Osteoblast (primary cell): ENCODE measurements around the gene ZDHHC14. TPM values are rescaled to one million over a fixed set of nuclear protein-coding genes. Genes with fewer than 3 reads are reported as not detected.

Experiments
- DNase-seq: peaks from one replicate; pipeline ENCODE4 v3.0.0; 2011; ENCODE audit warnings: low spot score, mixed read lengths; ENCODE audit not compliant: insufficient read length; ENCODE audit errors: missing footprints
- H2AFZ ChIP-seq: 2 replicates; pipeline ENCODE4 v1.6.0; 2011; ENCODE audit warnings: mild to moderate bottlenecking, low read length
- H3K27ac ChIP-seq: 2 replicates; pipeline ENCODE4 v1.5.1; 2011; ENCODE audit warnings: mild to moderate bottlenecking, low read depth, low read length, moderate library complexity
- H3K27me3 ChIP-seq: 2 replicates; pipeline ENCODE4 v1.6.0; 2012; ENCODE audit warnings: mild to moderate bottlenecking, control low read depth, inconsistent platforms, low read length, moderate library complexity; ENCODE audit not compliant: insufficient read depth
- H3K36me3 ChIP-seq: 2 replicates; pipeline ENCODE4 v1.5.1; 2011; ENCODE audit warnings: mild to moderate bottlenecking, low read length, control low read depth, moderate library complexity; ENCODE audit not compliant: insufficient read depth
- H3K4me1 ChIP-seq: 2 replicates; pipeline ENCODE4 v1.5.1; 2011; ENCODE audit warnings: mild to moderate bottlenecking, low read length, control low read depth, moderate library complexity; ENCODE audit not compliant: insufficient read depth
- H3K4me2 ChIP-seq: 2 replicates; pipeline ENCODE4 v1.6.0; 2011; ENCODE audit warnings: mild to moderate bottlenecking, low read length; ENCODE audit not compliant: insufficient read depth
- H3K4me3 ChIP-seq: fragments of 200-600 bp; sonication (generic); 3 replicates; pipeline ENCODE4 v1.5.1; 2012; ENCODE audit warnings: mild to moderate bottlenecking, low read length, inconsistent platforms; ENCODE audit not compliant: insufficient read depth
- H3K79me2 ChIP-seq: 2 replicates; pipeline ENCODE4 v1.6.0; 2012; ENCODE audit warnings: mild to moderate bottlenecking, low read length, control low read depth, inconsistent platforms; ENCODE audit not compliant: insufficient read depth
- H3K9me3 ChIP-seq: 2 replicates; pipeline ENCODE4 v1.5.1; 2011; ENCODE audit warnings: low read depth, low read length, control low read depth
- H4K20me1 ChIP-seq: 2 replicates; pipeline ENCODE4 v1.6.0; 2012; ENCODE audit warnings: mild to moderate bottlenecking, low read length, control low read depth; ENCODE audit not compliant: insufficient read depth
- CTCF ChIP-seq: IDR thresholded peaks from 2 replicates; pipeline ENCODE4 v1.5.1; 2011; ENCODE audit warnings: mild to moderate bottlenecking, low read depth, low read length, moderate library complexity; ENCODE audit errors: extremely low read depth
- total RNA-seq: library from RNA; depleted of rRNA; stranded (reverse); fragments of >200 nt; gene quantifications from 2 replicates; pipeline ENCODE4 v1.2.3, GENCODE V29; 2012

The ZDHHC14 gene
- total RNA-seq, 1 donor: 1.4 TPM

- no peaks in the 10 kb centered on the region for H3K4me1 ChIP-seq
- no peak for DNase-seq
- no peak overlapping the region for H3K4me3 ChIP-seq
- H3K36me3 ChIP-seq: no peaks in the 10 kb centered on the region
- H2AFZ ChIP-seq: no peak overlapping the region
- TF ChIP-seq CTCF: no peak
- no peak overlapping the region for H3K4me2 ChIP-seq
- no peaks in the 10 kb centered on the region for H3K79me2 ChIP-seq
- no peaks in the 10 kb centered on the region for H3K27me3 ChIP-seq
- H3K27ac ChIP-seq: no peak overlapping the region
- H3K9me3 ChIP-seq: no peaks in the 10 kb centered on the region
- H4K20me1 ChIP-seq: no peaks in the 10 kb centered on the region
These were observed 260.8 kb downstream of the ZDHHC14 start for GRCh38 chr6:157641837-157642236.

- Histone ChIP-seq H3K79me2 (no peaks in the 10 kb centered on the region), H3K27ac (no peak overlapping the region), H3K36me3 (no peaks in the 10 kb centered on the region), H3K4me3 (no peak overlapping the region), H3K27me3 (no peaks in the 10 kb centered on the region), H3K4me2 (no peak overlapping the region), H3K9me3 (no peaks in the 10 kb centered on the region), H2AFZ (no peak overlapping the region), H3K4me1 (no peaks in the 10 kb centered on the region), H4K20me1 (no peaks in the 10 kb centered on the region)
- DNase-seq: peak; percentile 34
- TF ChIP-seq CTCF: no peak
These were observed 261.7 kb downstream of the ZDHHC14 start for GRCh38 chr6:157642736-157643135.

GRCh38 chr6:157644043-157644810 is 263.2 kb downstream of the ZDHHC14 start:
- H3K4me3 ChIP-seq: no peak overlapping the region
- H4K20me1 ChIP-seq: no peaks in the 10 kb centered on the region
- H3K4me1 ChIP-seq: no peaks in the 10 kb centered on the region
- no peaks in the 10 kb centered on the region for H3K79me2 ChIP-seq
- peak; percentile 44 for TF ChIP-seq CTCF
- no peaks in the 10 kb centered on the region for H3K9me3 ChIP-seq
- H2AFZ ChIP-seq: no peak overlapping the region
- no peak overlapping the region for H3K4me2 ChIP-seq
- peak; percentile 45 for DNase-seq
- no peak overlapping the region for H3K27ac ChIP-seq
- H3K36me3 ChIP-seq: no peaks in the 10 kb centered on the region
- no peaks in the 10 kb centered on the region for H3K27me3 ChIP-seq

GRCh38 chr6:157645201-157645795 is 264.3 kb downstream of the ZDHHC14 start:
- Histone ChIP-seq H3K9me3 (no peaks in the 10 kb centered on the region), H3K4me3 (no peak overlapping the region), H3K27ac (no peak overlapping the region), H3K36me3 (no peaks in the 10 kb centered on the region), H3K79me2 (no peaks in the 10 kb centered on the region), H2AFZ (no peak overlapping the region), H3K27me3 (no peaks in the 10 kb centered on the region), H3K4me2 (no peak overlapping the region), H3K4me1 (no peaks in the 10 kb centered on the region), H4K20me1 (no peaks in the 10 kb centered on the region)
- no peak for TF ChIP-seq CTCF
- peak; percentile 45 for DNase-seq
